PC-3 (cell line): Measurements from ENCODE around the gene ANKRD29. TPM values are rescaled to one million over a fixed set of nuclear protein-coding genes. Genes with fewer than 3 reads are reported as not detected.

ENCODE experiments used
- ATAC-seq: fragments of 200-7000 bp; cut with Tn5 transposase; 2 replicates; pipeline ENCODE4 v1.9.1; 2020; ENCODE audit warnings: mild to moderate bottlenecking, moderate library complexity
- BruUV-seq: library from RNA; stranded (reverse); fragments of 400-500 nt; replicated peaks from 2 replicates; lab custom pipeline; 2021; lab: Mats Ljungman, UMichigan
- CTCF ChIA-PET: fragments of 300-600 bp; sonication (Branson Sonifier 250); formaldehyde crosslinking; loops from one replicate; lab custom pipeline; 2022; ENCODE audit warnings: antibody characterized with exemption; lab: Charles Lee
- POLR2A ChIA-PET: fragments of 300-600 bp; sonication (Branson Sonifier 250); formaldehyde crosslinking; loops from one replicate; lab custom pipeline; 2022; ENCODE audit warnings: antibody characterized with exemption; ENCODE audit not compliant: unreplicated experiment; lab: Charles Lee
- DNase-seq: peaks from one replicate; pipeline ENCODE4 v3.0.0-alpha.2; 2015
- H2AFZ ChIP-seq: fragments of 300-600 bp; sonication (generic); 2 replicates; pipeline ENCODE4 v1.6.0; 2016; ENCODE audit warnings: antibody characterized with exemption, low read length
- H3F3A ChIP-seq: fragments of 300-600 bp; sonication (generic); one replicate; pipeline ENCODE4 v1.6.0; 2017; ENCODE audit warnings: antibody characterized with exemption, low read length, control low read depth, mild to moderate bottlenecking; ENCODE audit not compliant: unreplicated experiment
- H3K27ac ChIP-seq: fragments of 300-600 bp; sonication (generic); 2 replicates; pipeline ENCODE4 v1.5.1; 2016; ENCODE audit warnings: mild to moderate bottlenecking, low read length
- H3K27me3 ChIP-seq: fragments of 300-600 bp; sonication (generic); 2 replicates; pipeline ENCODE4 v1.6.1; 2016; ENCODE audit warnings: low read length, mixed read lengths
- H3K36me3 ChIP-seq: fragments of 300-600 bp; sonication (generic); 2 replicates; pipeline ENCODE4 v1.6.1; 2016; ENCODE audit warnings: low read depth, mixed run types, low read length, mixed read lengths
- H3K4me1 ChIP-seq: fragments of 300-600 bp; sonication (generic); 2 replicates; pipeline ENCODE4 v1.5.1; 2016; ENCODE audit warnings: low read length; ENCODE audit not compliant: insufficient read depth
- H3K4me2 ChIP-seq: fragments of 300-600 bp; sonication (generic); 2 replicates; pipeline ENCODE4 v1.6.0; 2016; ENCODE audit warnings: low read length
- H3K4me3 ChIP-seq: fragments of 300-600 bp; sonication (generic); 2 replicates; pipeline ENCODE4 v1.5.1; 2016; ENCODE audit warnings: mild to moderate bottlenecking, low read length, mixed read lengths
- H3K79me2 ChIP-seq: fragments of 300-600 bp; sonication (generic); 2 replicates; pipeline ENCODE4 v1.6.1; 2017; ENCODE audit warnings: low read length, mixed read lengths
- H3K9ac ChIP-seq: fragments of 300-600 bp; sonication (generic); 2 replicates; pipeline ENCODE4 v1.6.0; 2016; ENCODE audit warnings: mild to moderate bottlenecking, low read length
- H3K9me2 ChIP-seq: fragments of 300-600 bp; sonication (generic); replicated peaks from 2 replicates; pipeline ENCODE4 v1.6.1; 2016; ENCODE audit warnings: mixed run types, low read length, mixed read lengths
- H3K9me3 ChIP-seq: fragments of 300-600 bp; sonication (generic); 2 replicates; pipeline ENCODE4 v1.6.1; 2016; ENCODE audit warnings: low read length, mixed read lengths
- H4K20me1 ChIP-seq: fragments of 300-600 bp; sonication (generic); 2 replicates; pipeline ENCODE4 v1.6.1; 2016; ENCODE audit warnings: low read length, mixed read lengths
- EZH2 ChIP-seq: fragments of 300-600 bp; sonication (generic); IDR thresholded peaks from one replicate; pipeline ENCODE4 v1.6.1; 2017; ENCODE audit warnings: antibody characterized with exemption, mild to moderate bottlenecking, low read length; ENCODE audit not compliant: unreplicated experiment
- EZH2phosphoT487 ChIP-seq: fragments of 300-600 bp; sonication (generic); IDR thresholded peaks from 2 replicates; pipeline ENCODE4 v1.6.1; 2018; ENCODE audit warnings: mild to moderate bottlenecking, antibody characterized with exemption, low read length, borderline replicate concordance
- intact Hi-C: fragments of 100-400 bp; cut with micrococcal nuclease; formaldehyde crosslinking; loops from 2 replicates; pipeline ENCODE4 v1.9.0; 2023
- total RNA-seq: library from RNA; depleted of rRNA; stranded (reverse); fragments of >200 nt; gene quantifications from 2 replicates; pipeline ENCODE4 v1.2.3, GENCODE V29; 2014
- TF ChIP-seq, protein P1 (sequence below): fragments of 300-600 bp; sonication (generic); conservative IDR thresholded peaks from 2 replicates; pipeline ENCODE4 v1.5.1; 2017; ENCODE audit warnings: antibody characterized with exemption, low read depth, mild to moderate bottlenecking, low read length

The ANKRD29 gene
- total RNA-seq, 1 experiment from 2014 or later = 31.0 TPM

DNA sequence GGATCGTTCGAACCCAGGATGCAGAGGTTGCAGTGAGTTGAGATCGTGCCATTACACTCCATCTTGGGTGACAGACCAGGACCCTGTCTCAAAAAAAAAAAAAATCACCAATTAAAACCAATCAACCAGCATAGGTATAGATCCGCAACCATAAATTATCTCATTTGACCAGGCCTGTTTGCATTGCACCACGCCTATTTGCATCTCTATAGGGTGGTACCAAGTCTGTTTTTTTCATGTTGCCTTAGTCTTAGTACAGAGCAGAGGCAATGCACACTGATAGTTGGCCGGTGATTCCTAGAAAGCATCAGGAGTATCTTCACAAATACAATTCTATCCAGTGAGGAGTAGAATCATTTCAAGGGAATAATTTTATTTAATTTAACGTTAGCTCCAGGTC lies 67.1 kb downstream of the ANKRD29 start:
- no peaks in the 10 kb centered on the region for H3K36me3 ChIP-seq
- DNase-seq (no peak), ATAC-seq (no peak)
- H2AFZ ChIP-seq = no peak overlapping the region
- no peaks in the 10 kb centered on the region for H3F3A ChIP-seq
- no peaks in the 10 kb centered on the region for H3K9me3 ChIP-seq
- no TSS peak for BruUV-seq
- H3K27ac ChIP-seq = no peak overlapping the region
- peaks cover 26% of the 10 kb centered on the region for H3K4me1 ChIP-seq
- H3K9ac ChIP-seq = no peak overlapping the region
- intact Hi-C loops = no loop called here
- ChIA-PET CTCF (no interaction called here), POLR2A (interaction anchor here (0.5 kb wide), 1 partner anchor 8 kb away, joined by 3 read pairs; no protein-coding TSS in a partner anchor)
- H3K4me2 ChIP-seq = no peak overlapping the region
- H3K79me2 ChIP-seq = no peaks in the 10 kb centered on the region
- H3K4me3 ChIP-seq = no peak overlapping the region
- no peaks in the 10 kb centered on the region for H3K9me2 ChIP-seq
- no peak for TF ChIP-seq EZH2
- TF ChIP-seq EZH2phosphoT487 = no peak
- TF ChIP-seq, protein P1, sequence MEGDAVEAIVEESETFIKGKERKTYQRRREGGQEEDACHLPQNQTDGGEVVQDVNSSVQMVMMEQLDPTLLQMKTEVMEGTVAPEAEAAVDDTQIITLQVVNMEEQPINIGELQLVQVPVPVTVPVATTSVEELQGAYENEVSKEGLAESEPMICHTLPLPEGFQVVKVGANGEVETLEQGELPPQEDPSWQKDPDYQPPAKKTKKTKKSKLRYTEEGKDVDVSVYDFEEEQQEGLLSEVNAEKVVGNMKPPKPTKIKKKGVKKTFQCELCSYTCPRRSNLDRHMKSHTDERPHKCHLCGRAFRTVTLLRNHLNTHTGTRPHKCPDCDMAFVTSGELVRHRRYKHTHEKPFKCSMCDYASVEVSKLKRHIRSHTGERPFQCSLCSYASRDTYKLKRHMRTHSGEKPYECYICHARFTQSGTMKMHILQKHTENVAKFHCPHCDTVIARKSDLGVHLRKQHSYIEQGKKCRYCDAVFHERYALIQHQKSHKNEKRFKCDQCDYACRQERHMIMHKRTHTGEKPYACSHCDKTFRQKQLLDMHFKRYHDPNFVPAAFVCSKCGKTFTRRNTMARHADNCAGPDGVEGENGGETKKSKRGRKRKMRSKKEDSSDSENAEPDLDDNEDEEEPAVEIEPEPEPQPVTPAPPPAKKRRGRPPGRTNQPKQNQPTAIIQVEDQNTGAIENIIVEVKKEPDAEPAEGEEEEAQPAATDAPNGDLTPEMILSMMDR = no peak
- H3K27me3 ChIP-seq = no peaks in the 10 kb centered on the region
- H4K20me1 ChIP-seq = no peaks in the 10 kb centered on the region

DNA sequence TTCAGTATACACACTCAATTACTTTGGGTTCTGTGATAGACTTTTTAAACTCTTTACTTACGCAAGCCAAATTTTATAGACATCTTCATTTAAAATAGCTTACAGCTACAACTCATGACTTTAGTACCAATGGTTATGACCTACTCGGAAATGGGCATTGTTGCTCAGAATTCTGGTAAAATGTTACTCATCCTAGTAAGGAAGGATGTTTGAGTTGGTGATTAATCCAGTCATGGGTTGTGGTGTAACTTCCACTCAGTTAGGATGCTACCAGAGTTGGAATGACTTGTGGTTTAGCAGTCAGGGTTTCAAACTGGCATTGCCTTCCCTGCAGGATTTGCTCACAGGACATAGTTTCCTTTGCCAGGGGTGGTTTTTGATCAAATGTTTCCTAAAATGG lies 69.0 kb downstream of the ANKRD29 start:
- H3K27ac ChIP-seq = peak overlapping the region; percentile 99
- intact Hi-C loops = no loop called here
- no peaks in the 10 kb centered on the region for H3K9me3 ChIP-seq
- no TSS peak for BruUV-seq
- H3F3A ChIP-seq = no peaks in the 10 kb centered on the region
- H3K27me3 ChIP-seq = no peaks in the 10 kb centered on the region
- CTCF ChIA-PET = interaction anchor here (1.1 kb wide), 1 partner anchor 28 kb away, joined by 4 read pairs; no protein-coding TSS in a partner anchor
- peaks cover 26% of the 10 kb centered on the region for H3K4me1 ChIP-seq
- H3K79me2 ChIP-seq = no peaks in the 10 kb centered on the region
- H3K4me2 ChIP-seq = peak overlapping the region; percentile 52
- no peaks in the 10 kb centered on the region for H3K36me3 ChIP-seq
- TF ChIP-seq EZH2 = no peak
- TF ChIP-seq, protein P1 = no peak
- TF ChIP-seq EZH2phosphoT487 = no peak
- DNase-seq (peak; percentile 95), ATAC-seq (peak; percentile 96)
- POLR2A ChIA-PET = no interaction called here
- no peak overlapping the region for H3K4me3 ChIP-seq
- H3K9ac ChIP-seq = peak overlapping the region; percentile 81
- no peaks in the 10 kb centered on the region for H4K20me1 ChIP-seq
- peak overlapping the region; percentile 42; the same call in 1 of the 2 replicates for H2AFZ ChIP-seq
- H3K9me2 ChIP-seq = no peaks in the 10 kb centered on the region

DNA sequence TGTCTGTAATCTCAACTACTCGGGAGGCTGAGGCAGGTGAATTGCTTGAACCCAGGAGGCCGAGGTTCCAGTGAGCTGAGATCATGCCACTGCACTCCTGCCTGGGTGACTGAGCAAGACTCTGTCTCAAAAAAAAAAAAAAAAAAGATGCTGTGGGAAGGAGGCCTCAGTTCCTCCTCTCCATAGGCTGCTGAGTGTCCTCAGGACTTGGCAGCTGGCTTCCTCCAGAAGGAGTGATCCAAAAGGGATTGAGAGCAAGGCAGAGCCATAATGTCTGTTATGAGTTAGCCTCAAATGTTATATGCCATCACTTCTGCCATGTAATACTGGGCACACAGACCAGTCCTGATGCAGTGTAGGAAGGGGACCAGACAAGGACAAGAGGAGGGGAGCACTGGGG lies 69.8 kb downstream of the ANKRD29 start:
- no peaks in the 10 kb centered on the region for H3K79me2 ChIP-seq
- no peaks in the 10 kb centered on the region for H3F3A ChIP-seq
- H3K4me3 ChIP-seq = no peak overlapping the region
- H3K9me2 ChIP-seq = no peaks in the 10 kb centered on the region
- H3K27me3 ChIP-seq = no peaks in the 10 kb centered on the region
- TF ChIP-seq EZH2 (no peak), EZH2phosphoT487 (no peak)
- TF ChIP-seq, protein P1 = no peak
- intact Hi-C loops = no loop called here
- peaks cover 26% of the 10 kb centered on the region for H3K4me1 ChIP-seq
- CTCF ChIA-PET = no interaction called here
- POLR2A ChIA-PET = no interaction called here
- H3K27ac ChIP-seq = peak overlapping the region; percentile 99
- no peak for DNase-seq
- H2AFZ ChIP-seq = peak overlapping the region; percentile 42; the same call in 1 of the 2 replicates
- no peaks in the 10 kb centered on the region for H3K36me3 ChIP-seq
- BruUV-seq = no TSS peak
- no peaks in the 10 kb centered on the region for H3K9me3 ChIP-seq
- H3K9ac ChIP-seq = peak overlapping the region; percentile 81
- peak overlapping the region; percentile 52 for H3K4me2 ChIP-seq
- H4K20me1 ChIP-seq = no peaks in the 10 kb centered on the region
- ATAC-seq = no peak
